Measurements from ENCODE around the gene ATRN.
"Not testable (repeated sequence)": the region's sequence is repeated elsewhere in the genome, so short reads cannot be mapped to it uniquely, and the experiment has no call there.

ATRN gene

DNA sequence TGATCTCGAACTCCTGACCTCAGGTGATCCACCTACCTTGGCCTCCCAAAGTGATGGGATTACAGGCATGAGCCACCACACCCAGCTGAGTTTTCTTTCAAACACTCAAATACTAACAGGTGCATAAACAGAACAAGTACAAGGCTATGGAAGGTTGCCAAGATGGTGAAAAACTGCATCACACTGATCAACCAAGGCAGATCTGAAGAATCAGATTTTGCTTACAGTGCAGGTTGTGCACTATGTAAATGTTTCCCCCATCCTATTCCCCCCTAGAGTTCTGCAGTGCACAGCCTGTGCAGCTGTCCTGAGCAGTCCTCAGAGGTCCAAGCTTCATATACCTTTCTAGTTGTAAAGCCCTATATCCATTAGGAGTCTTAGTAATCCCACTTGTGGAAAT, 119.3 kb downstream of the ATRN start:
- Histone ChIP-seq H3K36me3 (ENCODE audit: insufficient read depth, insufficient read length, low read length) (peaks cover 28% of the 10 kb centered on the region), H3K27me3 (ENCODE audit: insufficient read depth, insufficient read length) (no peaks in the 10 kb centered on the region), H3K9me3 (ENCODE audit: insufficient read depth, low read length) (peaks cover 15% of the 10 kb centered on the region), H3K9ac (ENCODE audit: insufficient read length, low read depth) (no peak overlapping the region), H3K4me1 (ENCODE audit: insufficient read depth, insufficient read length) (no peaks in the 10 kb centered on the region), H3K4me3 (ENCODE audit: insufficient read length, low read depth) (no peak overlapping the region)
- no peak for DNase-seq (ENCODE audit: low read depth, low spot score)
- TF ChIP-seq ZNF274 (IDR thresholded peaks at IDR 0.05; ENCODE audit: low read depth, low read length) (no peak), SUZ12 (IDR thresholded peaks at IDR 0.05; ENCODE audit: extremely low read depth, insufficient read depth, insufficient read length) (no peak), YY1 (IDR thresholded peaks at IDR 0.05; ENCODE audit: insufficient read depth, insufficient read length) (no peak)

GRCh38 chr20:3592931-3593330, 122.1 kb downstream of the ATRN start:
- peaks cover under 1% of the 10 kb centered on the region; the same call in 1 of the 2 replicates for H3K9me3 ChIP-seq (ENCODE audit: insufficient read depth, low read length)
- no peak overlapping the region for H3K9ac ChIP-seq (ENCODE audit: insufficient read length, low read depth)
- no peaks in the 10 kb centered on the region for H3K27me3 ChIP-seq (ENCODE audit: insufficient read depth, insufficient read length)
- peaks cover 28% of the 10 kb centered on the region for H3K36me3 ChIP-seq (ENCODE audit: insufficient read depth, insufficient read length, low read length)
- H3K4me3 ChIP-seq (ENCODE audit: insufficient read length, low read depth) = no peak overlapping the region
- no peak for TF ChIP-seq SUZ12 (IDR thresholded peaks at IDR 0.05; ENCODE audit: extremely low read depth, insufficient read depth, insufficient read length)
- no peak for TF ChIP-seq YY1 (IDR thresholded peaks at IDR 0.05; ENCODE audit: insufficient read depth, insufficient read length)
- no peak for TF ChIP-seq ZNF274 (IDR thresholded peaks at IDR 0.05; ENCODE audit: low read depth, low read length)
- H3K4me1 ChIP-seq (ENCODE audit: insufficient read depth, insufficient read length) = no peaks in the 10 kb centered on the region
- no peak for DNase-seq (ENCODE audit: low read depth, low spot score)

DNA sequence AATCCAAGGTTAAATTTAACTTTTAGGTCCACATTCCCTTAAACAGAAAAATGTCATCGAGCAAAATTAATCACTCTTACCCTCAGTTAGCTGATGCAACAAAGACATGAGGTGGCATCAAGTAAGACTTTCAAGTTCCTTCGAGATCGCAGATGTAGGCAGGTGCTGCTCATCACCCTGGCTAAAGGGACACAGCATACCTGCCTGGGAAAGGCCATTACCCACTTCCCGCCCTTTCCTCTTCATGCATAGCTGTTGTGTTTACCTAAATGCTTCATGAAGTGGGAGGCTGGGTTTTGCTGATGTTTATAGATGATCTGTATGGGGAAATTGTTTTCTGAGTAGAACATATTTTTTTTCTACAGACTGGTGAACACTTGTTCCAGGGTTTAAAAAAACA, 124.7 kb downstream of the ATRN start:
- Histone ChIP-seq H3K4me3 (ENCODE audit: insufficient read length, low read depth) (no peak overlapping the region), H3K4me1 (ENCODE audit: insufficient read depth, insufficient read length) (no peaks in the 10 kb centered on the region), H3K27me3 (ENCODE audit: insufficient read depth, insufficient read length) (no peaks in the 10 kb centered on the region), H3K9ac (ENCODE audit: insufficient read length, low read depth) (no peak overlapping the region), H3K36me3 (ENCODE audit: insufficient read depth, insufficient read length, low read length) (peaks cover 32% of the 10 kb centered on the region), H3K9me3 (ENCODE audit: insufficient read depth, low read length) (no peaks in the 10 kb centered on the region)
- DNase-seq (ENCODE audit: low read depth, low spot score) = no peak
- no peak for TF ChIP-seq YY1 (IDR thresholded peaks at IDR 0.05; ENCODE audit: insufficient read depth, insufficient read length)
- TF ChIP-seq SUZ12 (IDR thresholded peaks at IDR 0.05; ENCODE audit: extremely low read depth, insufficient read depth, insufficient read length) = no peak
- TF ChIP-seq ZNF274 (IDR thresholded peaks at IDR 0.05; ENCODE audit: low read depth, low read length) = no peak

- Histone ChIP-seq H3K4me3 (ENCODE audit: insufficient read length, low read depth) (no peak overlapping the region), H3K4me1 (ENCODE audit: insufficient read depth, insufficient read length) (no peaks in the 10 kb centered on the region), H3K36me3 (ENCODE audit: insufficient read depth, insufficient read length, low read length) (peaks cover 19% of the 10 kb centered on the region), H3K27me3 (ENCODE audit: insufficient read depth, insufficient read length) (no peaks in the 10 kb centered on the region), H3K9ac (ENCODE audit: insufficient read length, low read depth) (no peak overlapping the region), H3K9me3 (ENCODE audit: insufficient read depth, low read length) (no peaks in the 10 kb centered on the region)
- no peak for DNase-seq (ENCODE audit: low read depth, low spot score)
- no peak for TF ChIP-seq SUZ12 (IDR thresholded peaks at IDR 0.05; ENCODE audit: extremely low read depth, insufficient read depth, insufficient read length)
- no peak for TF ChIP-seq ZNF274 (IDR thresholded peaks at IDR 0.05; ENCODE audit: low read depth, low read length)
- no peak for TF ChIP-seq YY1 (IDR thresholded peaks at IDR 0.05; ENCODE audit: insufficient read depth, insufficient read length)
Observed at GRCh38 chr20:3603108-3603507, 132.3 kb downstream of the ATRN start.

- H3K27me3 ChIP-seq (ENCODE audit: insufficient read depth, insufficient read length); H3K4me3 ChIP-seq (ENCODE audit: insufficient read length, low read depth); H3K9me3 ChIP-seq (ENCODE audit: insufficient read depth, low read length); H3K9ac ChIP-seq (ENCODE audit: insufficient read length, low read depth); DNase-seq (ENCODE audit: low read depth, low spot score); H3K4me1 ChIP-seq (ENCODE audit: insufficient read depth, insufficient read length): not testable (repeated sequence)
- H3K36me3 ChIP-seq (ENCODE audit: insufficient read depth, insufficient read length, low read length) = peaks cover 17% of the 10 kb centered on the region
Observed at GRCh38 chr20:3605386-3605886, 134.6 kb downstream of the ATRN start.

DNA sequence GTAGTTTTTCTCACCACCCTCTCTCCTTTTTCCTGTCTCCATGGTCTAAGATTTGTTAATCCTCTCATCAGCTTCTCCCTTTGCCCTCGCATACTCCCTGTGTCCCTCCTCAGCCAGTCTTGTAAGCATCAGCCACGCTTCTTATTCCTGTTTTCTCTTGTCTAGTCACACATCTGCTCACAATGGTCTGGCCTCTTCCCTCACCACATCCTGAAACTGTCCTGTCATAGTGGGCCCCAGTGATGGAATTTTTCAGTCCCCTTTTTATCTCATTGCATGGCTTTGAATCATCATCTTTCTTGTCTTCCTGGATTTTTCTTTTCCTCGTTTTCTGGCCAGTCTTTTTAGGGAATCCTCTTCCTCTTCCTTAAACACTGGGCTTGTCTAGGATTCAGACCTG, 135.2 kb downstream of the ATRN start:
- no peak for DNase-seq (ENCODE audit: low read depth, low spot score)
- Histone ChIP-seq H3K9me3 (ENCODE audit: insufficient read depth, low read length) (no peaks in the 10 kb centered on the region), H3K9ac (ENCODE audit: insufficient read length, low read depth) (no peak overlapping the region), H3K4me1 (ENCODE audit: insufficient read depth, insufficient read length) (no peaks in the 10 kb centered on the region), H3K4me3 (ENCODE audit: insufficient read length, low read depth) (no peak overlapping the region), H3K27me3 (ENCODE audit: insufficient read depth, insufficient read length) (no peaks in the 10 kb centered on the region), H3K36me3 (ENCODE audit: insufficient read depth, insufficient read length, low read length) (peaks cover 14% of the 10 kb centered on the region)
- TF ChIP-seq YY1 (IDR thresholded peaks at IDR 0.05; ENCODE audit: insufficient read depth, insufficient read length) (no peak), ZNF274 (IDR thresholded peaks at IDR 0.05; ENCODE audit: low read depth, low read length) (no peak), SUZ12 (IDR thresholded peaks at IDR 0.05; ENCODE audit: extremely low read depth, insufficient read depth, insufficient read length) (no peak)

- no peaks in the 10 kb centered on the region for H3K4me1 ChIP-seq (ENCODE audit: insufficient read depth, insufficient read length)
- no peak for DNase-seq (ENCODE audit: low read depth, low spot score)
- TF ChIP-seq YY1 (IDR thresholded peaks at IDR 0.05; ENCODE audit: insufficient read depth, insufficient read length) (no peak), ZNF274 (IDR thresholded peaks at IDR 0.05; ENCODE audit: low read depth, low read length) (no peak), SUZ12 (IDR thresholded peaks at IDR 0.05; ENCODE audit: extremely low read depth, insufficient read depth, insufficient read length) (no peak)
Observed at GRCh38 chr20:3611901-3612300, 141.1 kb downstream of the ATRN start.

More at GRCh38 chr20:3611901-3612300, 141.1 kb downstream of the ATRN start:
- Histone ChIP-seq H3K36me3 (ENCODE audit: insufficient read depth, insufficient read length, low read length) (no peaks in the 10 kb centered on the region), H3K4me3 (ENCODE audit: insufficient read length, low read depth) (no peak overlapping the region), H3K9ac (ENCODE audit: insufficient read length, low read depth) (no peak overlapping the region), H3K27me3 (ENCODE audit: insufficient read depth, insufficient read length) (no peaks in the 10 kb centered on the region), H3K9me3 (ENCODE audit: insufficient read depth, low read length) (no peaks in the 10 kb centered on the region)
